Muscle of arm (tissue), 12 donors: Measurements from ENCODE around the gene PAX7. TPM values are rescaled to one million over a fixed set of nuclear protein-coding genes. Genes with fewer than 3 reads are reported as not detected.

ENCODE experiments used
- DNase-seq: peaks from one replicate; pipeline ENCODE4 v3.0.0-alpha.2; 2013
- polyA plus RNA-seq, 12 donors: library from polyadenylated mRNA; unstranded; fragments of 120-200 nt; gene quantifications; one replicate each; pipeline ENCODE4 v1.2.1, GENCODE V29; 2013; ENCODE audit not compliant: insufficient read length in 12 of 12

Gene PAX7
- polyA plus RNA-seq, 12 donors, result 22.9 to 64.5 (median 50.3) TPM; not detected in 1

DNA sequence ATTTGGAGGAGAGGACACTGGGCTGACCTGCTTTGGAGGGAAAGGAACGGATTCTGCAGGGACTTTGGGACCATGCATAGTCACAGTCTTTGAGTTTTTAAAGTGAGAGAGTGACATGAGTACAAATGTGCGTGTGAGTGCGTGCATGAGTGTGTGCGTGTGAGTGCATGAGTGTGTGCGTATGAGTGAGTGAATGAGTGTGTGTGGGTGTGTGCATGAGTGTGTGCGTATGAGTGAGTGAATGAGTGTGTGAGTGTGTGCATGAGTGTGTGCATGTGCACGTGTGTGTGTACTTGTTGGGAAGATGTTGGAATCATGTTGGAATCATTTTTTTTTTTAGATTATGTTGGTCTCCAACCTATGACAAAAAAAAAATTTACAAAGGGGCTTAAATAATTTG is 70.5 kb downstream of the PAX7 start:
- DNase-seq, result no peak

DNA sequence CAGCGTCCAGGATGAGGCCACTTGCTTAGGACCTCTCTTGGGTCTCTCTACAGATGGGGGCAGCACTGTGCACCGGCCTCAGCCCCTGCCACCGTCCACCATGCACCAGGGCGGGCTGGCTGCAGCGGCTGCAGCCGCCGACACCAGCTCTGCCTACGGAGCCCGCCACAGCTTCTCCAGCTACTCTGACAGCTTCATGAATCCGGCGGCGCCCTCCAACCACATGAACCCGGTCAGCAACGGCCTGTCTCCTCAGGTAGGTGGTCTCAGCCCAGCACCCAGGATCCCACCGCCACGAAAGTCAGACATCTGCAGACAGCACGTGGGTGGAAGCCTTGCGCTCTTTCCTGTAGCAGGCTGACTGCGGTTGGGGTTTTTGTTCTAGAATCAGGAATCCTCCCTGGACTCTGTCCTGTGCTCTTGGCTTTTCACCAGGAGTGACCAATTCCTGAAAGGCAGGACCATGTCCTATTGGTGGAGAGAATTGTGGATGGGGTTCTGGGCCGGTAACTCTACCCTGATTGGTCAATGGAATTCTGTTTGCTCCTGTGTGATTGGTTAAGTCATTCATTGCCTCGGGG is 72.5 kb downstream of the PAX7 start:
- no peak for DNase-seq

- DNase-seq, result no peak
These were observed 75.2 kb downstream of the PAX7 start for GRCh38 chr1:18705811-18706210.

- no peak for DNase-seq
These were observed 77.1 kb downstream of the PAX7 start for GRCh38 chr1:18707696-18708257.

DNA sequence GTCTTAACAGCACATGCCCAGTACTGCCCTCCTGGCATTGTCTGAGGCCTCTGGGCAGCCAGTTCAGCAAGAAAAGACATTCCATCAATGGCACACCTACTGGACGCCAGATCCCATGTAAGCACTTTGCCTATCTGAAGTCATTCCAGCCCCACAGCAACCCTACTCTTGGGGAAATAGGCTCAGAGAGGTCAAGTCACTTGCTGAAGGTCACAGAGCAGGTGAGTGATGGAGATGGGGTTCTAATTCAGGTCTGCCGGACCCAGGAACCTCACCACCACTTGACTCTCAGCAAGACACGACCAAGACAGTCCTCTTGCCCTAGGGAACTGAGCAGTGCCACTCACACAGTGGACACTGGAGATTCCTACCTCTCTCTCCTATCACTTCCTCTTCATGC is 79.4 kb downstream of the PAX7 start:
- DNase-seq, result no peak

DNA sequence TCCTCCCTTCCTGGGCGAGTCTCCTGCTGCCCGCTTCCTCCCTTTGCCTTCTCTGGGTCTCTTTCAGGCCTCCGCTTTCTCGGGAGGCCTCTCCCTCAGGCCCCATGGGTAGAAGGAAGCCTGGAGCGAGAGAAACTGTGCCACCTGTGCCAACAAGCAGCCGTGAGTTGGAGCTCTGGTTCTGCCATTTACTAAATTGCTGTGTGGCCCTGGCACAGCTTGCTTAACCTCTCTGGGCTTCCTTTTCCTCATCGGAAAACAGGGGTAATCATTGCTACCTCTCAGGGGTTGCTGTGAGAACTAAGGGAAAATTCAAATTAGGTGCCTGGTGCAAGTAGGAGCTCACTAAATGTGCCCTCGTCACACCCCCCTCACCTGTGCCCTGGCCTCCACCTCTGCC is 80.4 kb downstream of the PAX7 start:
- no peak for DNase-seq

DNA sequence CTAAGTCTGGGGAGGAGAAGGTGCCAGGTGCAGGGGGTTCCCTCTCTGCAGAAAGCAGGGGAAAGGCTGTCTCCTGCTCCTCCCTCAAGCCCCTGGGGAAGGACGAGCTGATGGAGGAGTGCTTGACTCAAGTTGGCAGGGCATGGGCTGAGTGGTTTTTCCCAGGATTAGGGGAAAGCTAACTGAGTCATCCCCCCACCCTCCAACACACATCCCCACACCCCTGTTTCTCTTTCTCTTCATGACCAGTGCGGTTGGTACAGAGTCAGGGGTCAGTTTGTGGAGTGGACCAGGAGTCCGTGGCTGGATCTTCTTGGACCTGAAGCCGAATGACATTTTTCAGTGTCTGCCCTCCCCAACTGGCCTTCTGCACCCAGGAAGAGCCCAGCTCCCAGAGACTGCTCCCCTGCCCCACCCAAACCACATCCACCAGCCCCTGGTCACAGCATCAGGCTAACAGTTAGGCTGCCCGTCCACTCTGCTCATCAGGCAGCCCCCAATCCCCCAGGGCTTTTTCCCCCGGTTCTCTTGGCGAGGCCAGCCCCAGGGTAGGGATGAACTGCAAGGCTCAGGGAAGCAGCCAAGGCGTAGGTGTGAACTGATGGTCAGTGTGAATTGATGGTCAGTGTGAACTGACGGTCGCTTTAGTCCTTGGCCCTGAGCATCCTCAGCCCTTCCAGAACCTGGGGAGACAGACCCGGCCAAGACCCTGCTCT is 81.0 kb downstream of the PAX7 start:
- DNase-seq, result no peak

- DNase-seq, result peak; percentile 23
These were observed 81.6 kb downstream of the PAX7 start for GRCh38 chr1:18712252-18712600.

GRCh38 chr1:18714404-18715175 is 83.9 kb downstream of the PAX7 start:
- no peak for DNase-seq

GRCh38 chr1:18716112-18716784 is 85.6 kb downstream of the PAX7 start:
- DNase-seq, result no peak

DNA sequence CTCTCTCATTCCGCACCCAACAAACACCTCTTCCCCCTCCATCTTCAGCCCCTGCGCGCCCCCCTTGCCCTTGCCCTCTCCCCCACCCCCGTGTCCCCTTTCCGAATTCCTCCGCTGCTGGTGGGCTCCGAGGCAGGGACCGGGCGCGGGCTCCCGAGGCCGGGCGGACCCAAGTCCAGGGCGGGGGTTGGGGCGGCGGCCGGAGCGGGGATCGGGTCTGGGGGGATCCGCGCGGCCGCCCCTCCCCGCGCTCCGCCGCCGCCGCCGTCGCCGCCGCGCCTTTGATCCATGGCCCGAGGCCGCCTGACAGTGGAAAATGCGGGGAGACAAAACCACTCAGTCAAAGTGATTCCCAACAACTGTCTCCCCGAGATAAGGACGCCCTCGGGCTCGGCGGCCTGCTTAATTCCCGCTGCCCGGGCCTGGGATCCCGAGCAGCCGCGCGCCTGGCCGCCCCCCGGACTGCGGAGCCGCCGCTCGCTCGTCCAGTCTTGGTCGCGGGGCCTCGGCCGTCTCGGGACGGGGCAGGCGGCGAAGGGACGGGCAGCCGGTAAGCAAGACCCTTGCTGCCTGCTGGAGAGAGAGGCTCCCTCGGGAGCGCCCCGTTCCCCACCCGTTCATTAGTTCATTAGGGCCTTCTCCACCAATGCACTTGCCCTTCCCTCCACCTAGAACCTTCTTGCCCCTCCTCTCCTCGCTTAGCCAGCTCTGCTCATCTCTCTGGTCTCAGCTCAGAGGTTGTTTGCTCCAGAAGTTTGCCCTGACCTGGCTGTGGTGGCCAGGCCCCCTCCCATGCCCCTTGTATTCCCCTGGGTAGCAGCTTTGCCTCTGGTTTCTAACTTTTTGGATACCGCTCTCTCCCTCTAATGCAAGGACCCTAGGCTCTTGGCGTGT is 86.4 kb downstream of the PAX7 start:
- DNase-seq, result no peak

DNA sequence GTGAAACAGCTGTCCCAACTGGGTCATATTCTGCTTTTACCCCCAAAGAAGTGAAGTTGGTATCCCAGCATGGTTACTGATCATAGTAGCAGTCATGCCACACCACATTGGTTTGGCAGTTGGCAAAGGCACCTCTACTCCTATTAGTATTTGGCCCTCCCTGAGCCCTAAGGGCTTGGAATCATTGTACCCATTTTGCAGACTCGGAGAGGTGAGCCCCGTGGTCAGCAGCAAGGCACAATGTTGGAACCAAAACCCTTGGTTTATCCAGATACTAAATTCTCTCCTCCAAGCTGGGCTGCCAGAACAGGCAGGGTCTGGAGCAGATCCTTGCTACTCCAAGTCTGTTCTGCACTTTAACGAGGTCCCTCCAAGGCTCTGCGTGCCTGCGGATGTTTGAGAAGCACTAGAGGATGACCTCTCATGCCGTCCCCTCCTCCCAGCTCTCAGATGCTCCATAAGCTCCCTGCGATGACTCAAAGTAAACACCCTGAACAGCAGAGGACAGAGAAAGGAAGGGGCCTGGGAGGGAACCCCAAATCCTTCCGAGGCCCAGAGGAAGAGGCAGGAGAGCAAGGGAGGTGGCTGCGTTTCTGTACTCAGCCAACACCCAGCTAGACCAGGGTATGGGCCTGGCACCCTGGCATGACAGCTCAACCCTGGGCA is 89.3 kb downstream of the PAX7 start:
- no peak for DNase-seq

DNA sequence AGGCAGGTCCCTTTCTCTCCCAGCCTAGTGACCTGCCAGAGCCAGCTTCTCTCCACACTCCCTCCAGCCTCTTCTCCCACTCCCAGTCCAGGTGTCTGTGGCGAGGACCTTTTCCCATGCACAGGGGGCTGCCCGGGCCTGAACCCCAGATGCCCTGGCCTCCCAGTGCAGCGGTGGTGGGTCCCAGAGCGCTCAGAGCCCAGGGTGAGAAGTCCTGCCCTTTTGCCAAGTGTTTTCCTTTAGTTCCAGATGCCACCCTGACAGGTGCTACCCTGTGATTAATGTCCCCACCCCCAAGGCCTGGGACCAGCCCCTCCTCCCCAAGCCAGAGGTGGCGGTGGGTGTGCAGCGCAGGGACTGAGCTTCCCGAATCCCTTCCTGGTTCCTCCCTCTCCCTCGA is 90.4 kb downstream of the PAX7 start:
- DNase-seq, result no peak

- no peak for DNase-seq
These were observed 91.1 kb downstream of the PAX7 start for GRCh38 chr1:18721776-18722175.

GRCh38 chr1:18722270-18722669 is 91.6 kb downstream of the PAX7 start:
- DNase-seq, result no peak

- no peak for DNase-seq
These were observed 92.6 kb downstream of the PAX7 start for GRCh38 chr1:18723206-18723605.

- DNase-seq, result no peak
These were observed 93.2 kb downstream of the PAX7 start for GRCh38 chr1:18723701-18724411.

GRCh38 chr1:18724801-18725200 is 94.2 kb downstream of the PAX7 start:
- DNase-seq, result no peak

- no peak for DNase-seq
These were observed 94.7 kb downstream of the PAX7 start for GRCh38 chr1:18725231-18725895.
